HepG2 (cell line): ENCODE data around the gene ETFB. TPM values are rescaled to one million over a fixed set of nuclear protein-coding genes. Genes with fewer than 3 reads are reported as not detected.

Experiments
- ATAC-seq: fragments of 200-7000 bp; cut with Tn5 transposase; 3 replicates; pipeline ENCODE4 v1.9.1; 2020; ENCODE audit warnings: mild to moderate bottlenecking, moderate library complexity
- BruUV-seq: library from RNA; stranded (reverse); fragments of 400-500 nt; replicated peaks from 2 replicates; lab custom pipeline; 2021; lab: Mats Ljungman, UMichigan
- CTCF ChIA-PET: fragments of 300-600 bp; formaldehyde crosslinking; extraction: SDS; loops from one replicate; lab custom pipeline; 2021; ENCODE audit warnings: low total read pairs, inconsistent platforms, low intra/inter-chr PET ratio; lab: Yijun Ruan, JAX
- POLR2A ChIA-PET: fragments of 350-600 bp; sonication (Branson Sonifier 250); formaldehyde crosslinking; loops from one replicate; lab custom pipeline; 2020; ENCODE audit warnings: antibody characterized with exemption, inconsistent platforms; lab: Yijun Ruan, JAX
- DNase-seq: peaks from one replicate; pipeline ENCODE4 v3.0.0-alpha.2; 2015; ENCODE audit warnings: low spot score
- FAIRE-seq: peaks from 3 replicates; lab custom pipeline; 2011; peaks lifted over from hg19 to GRCh38; lab: Jason Lieb, UNC
- H2AFZ ChIP-seq: one replicate; pipeline ENCODE4 v1.6.1; 2011; ENCODE audit warnings: low read length, inconsistent platforms
- H3K27ac ChIP-seq: fragments of 300-600 bp; 3 replicates; pipeline ENCODE4 v1.8.0; 2011; ENCODE audit warnings: mixed run types, mild to moderate bottlenecking, mixed read lengths, low read length, inconsistent platforms; ENCODE audit not compliant: insufficient read depth; ENCODE audit errors: extremely low read length
- H3K27me3 ChIP-seq, 2 experiments: fragments of 200-600 bp in 1 of 2; 2 replicates in 1 of 2; 3 replicates in 1 of 2; pipeline versions ENCODE4 v1.6.0 to v1.8.0; 2011; ENCODE audit warnings: low read length in 2 of 2, mild to moderate bottlenecking in 2 of 2, moderate library complexity in 2 of 2, inconsistent platforms in 1 of 2; ENCODE audit not compliant: insufficient read depth in 2 of 2, control insufficient read depth in 1 of 2
- H3K36me3 ChIP-seq, 2 experiments: fragments of 200-600 bp in 1 of 2; replicated peaks in 1 of 2; 2 replicates in 1 of 2; 3 replicates in 1 of 2; pipeline versions ENCODE4 v1.5.1 to v1.8.0; 2011; ENCODE audit warnings: low read length in 2 of 2, inconsistent platforms in 1 of 2; ENCODE audit not compliant: insufficient read depth in 2 of 2, control insufficient read depth in 1 of 2
- H3K4me1 ChIP-seq: 2 replicates; pipeline ENCODE4 v1.5.1; 2012; ENCODE audit warnings: low read length, inconsistent platforms; ENCODE audit not compliant: insufficient read depth
- H3K4me2 ChIP-seq: 2 replicates; pipeline ENCODE4 v1.6.0; 2011; ENCODE audit warnings: low read depth, low read length, inconsistent platforms
- H3K4me3 ChIP-seq, 3 experiments: fragments of 200-600 bp in 1 of 3; sonication (generic), shearing (Covaris generic) in 1 of 3; replicated peaks in 1 of 3; 2 replicates each; pipeline ENCODE4 v1.5.1; 2011 to 2016; ENCODE audit warnings: low read length in 3 of 3, inconsistent platforms in 2 of 3, low read depth in 2 of 3, mild to moderate bottlenecking in 2 of 3, control low read depth in 1 of 3, mixed read lengths in 1 of 3; ENCODE audit not compliant: insufficient read depth in 1 of 3
- H3K79me2 ChIP-seq: one replicate; pipeline ENCODE4 v1.6.1; 2011; ENCODE audit warnings: low read length, inconsistent platforms; ENCODE audit not compliant: insufficient read depth
- H3K9ac ChIP-seq: 2 replicates; pipeline ENCODE4 v1.6.0; 2011; ENCODE audit warnings: mild to moderate bottlenecking, low read depth, low read length, inconsistent platforms; ENCODE audit not compliant: insufficient read depth
- H3K9me3 ChIP-seq: 2 replicates; pipeline ENCODE4 v1.5.1; 2012; ENCODE audit warnings: mild to moderate bottlenecking, low read length
- H4K20me1 ChIP-seq: 2 replicates; pipeline ENCODE4 v1.6.0; 2011; ENCODE audit warnings: inconsistent platforms, mild to moderate bottlenecking, low read length, moderate library complexity; ENCODE audit not compliant: insufficient read depth
- IKZF4 ChIP-seq: sonication (generic); formaldehyde crosslinking; IDR thresholded peaks from 2 replicates; pipeline ENCODE4 v1.5.1; 2020; ENCODE audit warnings: borderline replicate concordance, mild to moderate bottlenecking, low read depth, missing genetic modification reagents; ENCODE audit errors: not compliant biosample characterization
- ISL2 ChIP-seq: sonication (generic); formaldehyde crosslinking; IDR thresholded peaks from 2 replicates; pipeline ENCODE4 v1.5.0; 2020; ENCODE audit warnings: missing genetic modification reagents
- KDM1A ChIP-seq: IDR thresholded peaks from 2 replicates; pipeline ENCODE4 v1.6.1; 2016; ENCODE audit warnings: missing compliant biosample characterization
- KLF11 ChIP-seq: IDR thresholded peaks from 2 replicates; pipeline ENCODE4 v1.6.1; 2016; ENCODE audit warnings: missing compliant biosample characterization
- MYNN ChIP-seq: sonication (generic); formaldehyde crosslinking; IDR thresholded peaks from 2 replicates; pipeline ENCODE4 v1.4.0; 2020; ENCODE audit warnings: mild to moderate bottlenecking, low read depth, missing genetic modification reagents
- MYPOP ChIP-seq: sonication (generic); formaldehyde crosslinking; IDR thresholded peaks from 2 replicates; pipeline ENCODE4 v1.8.1; 2023; ENCODE audit warnings: mild to moderate bottlenecking, moderate library complexity, missing genetic modification reagents
- NCOR1 ChIP-seq: fragments of 200-600 bp; sonication (generic); IDR thresholded peaks from 2 replicates; pipeline ENCODE4 v1.7.0; 2017; ENCODE audit warnings: antibody characterized with exemption, low read length, borderline replicate concordance
- RARA ChIP-seq: IDR thresholded peaks from 2 replicates; pipeline ENCODE4 v1.6.1; 2016; ENCODE audit warnings: missing genetic modification reagents, missing compliant biosample characterization
- SRF ChIP-seq: IDR thresholded peaks from 2 replicates; pipeline ENCODE4 v1.6.1; 2011; ENCODE audit warnings: mild to moderate bottlenecking, low read depth, low read length, moderate library complexity
- TBX3 ChIP-seq: fragments of 450-650 bp; IDR thresholded peaks from 2 replicates; pipeline ENCODE4 v1.6.1; 2017; ENCODE audit warnings: antibody characterized with exemption, mild to moderate bottlenecking, inconsistent platforms, borderline replicate concordance
- THAP8 ChIP-seq: sonication (generic); formaldehyde crosslinking; IDR thresholded peaks from 2 replicates; pipeline ENCODE4 v1.5.1; 2020; ENCODE audit warnings: missing genetic modification reagents, mild to moderate bottlenecking, borderline replicate concordance
- U2AF1 ChIP-seq: fragments of 200-400 bp; formaldehyde crosslinking; optimal IDR thresholded peaks from 2 replicates; pipeline ENCODE3; 2017; ENCODE audit warnings: mild to moderate bottlenecking, low read depth, low read length
- U2AF2 ChIP-seq: fragments of 200-400 bp; formaldehyde crosslinking; IDR thresholded peaks from 2 replicates; pipeline ENCODE4 v1.6.1; 2017; ENCODE audit warnings: low read depth, mild to moderate bottlenecking, low read length
- ZBTB46 ChIP-seq: sonication (generic); formaldehyde crosslinking; IDR thresholded peaks from 2 replicates; pipeline ENCODE4 v1.4.0; 2020; ENCODE audit warnings: mild to moderate bottlenecking, missing genetic modification reagents, borderline replicate concordance
- ZFYVE20 ChIP-seq: sonication (generic); formaldehyde crosslinking; IDR thresholded peaks from 2 replicates; pipeline ENCODE4 v1.8.0; 2023; ENCODE audit warnings: low read depth, mild to moderate bottlenecking, moderate library complexity, missing genetic modification reagents, borderline replicate concordance
- ZNF256 ChIP-seq: sonication (generic); formaldehyde crosslinking; conservative IDR thresholded peaks from 2 replicates; pipeline ENCODE4 v1.4.0; 2020; ENCODE audit warnings: missing genetic modification reagents
- ZNF335 ChIP-seq: sonication (generic); formaldehyde crosslinking; IDR thresholded peaks from 2 replicates; pipeline ENCODE4 v1.4.0; 2020; ENCODE audit warnings: missing genetic modification reagents
- ZNF496 ChIP-seq: sonication (generic); formaldehyde crosslinking; IDR thresholded peaks from 2 replicates; pipeline ENCODE4 v1.8.1; 2023; ENCODE audit warnings: mild to moderate bottlenecking, moderate library complexity, missing genetic modification reagents; ENCODE audit not compliant: insufficient replicate concordance
- ZNF589 ChIP-seq: sonication (generic); formaldehyde crosslinking; conservative IDR thresholded peaks from 2 replicates; pipeline ENCODE4 v1.8.0; 2022; ENCODE audit warnings: mild to moderate bottlenecking, moderate library complexity, missing genetic modification reagents
- WGBS: methylation state at CpG from one replicate; pipeline ENCODE4 v1.1.6; 2017; ENCODE audit warnings: low lambda C conversion rate; 5-methylcytosine and 5-hydroxymethylcytosine counted together
- in situ Hi-C: cut with HindIII; loops from 2 replicates; pipeline ENCODE4 v1.10.0; 2017; ENCODE audit warnings: low pct_unique_long_range_greater_than_20kb; ENCODE audit not compliant: extremely low pct_ligation_motif_present
- intact Hi-C: fragments of 100-400 bp; cut with micrococcal nuclease; formaldehyde crosslinking; loops from one replicate; pipeline ENCODE4 v1.10.0; 2022; ENCODE audit not compliant: unreplicated experiment
- polyA plus RNA-seq, 8 experiments: library from polyadenylated mRNA; depleted of rRNA in 3 of 8; stranded (reverse) in 7 of 8; unstranded in 1 of 8; fragments of >200 nt; fragmentation: Illumina TruSeq in 4 of 8; extraction: Trizol in 4 of 8; gene quantifications; 2 replicates each; pipeline versions ENCODE4 v1.2.1 to v1.2.3, GENCODE V29; 2011 to 2016; ENCODE audit warnings: low read depth in 4 of 8, missing spikeins in 1 of 8, mixed read lengths in 1 of 8; ENCODE audit not compliant: insufficient read depth in 1 of 8
- total RNA-seq, 5 experiments: library from RNA; depleted of rRNA; stranded (reverse); fragments of >200 nt; fragmentation: Illumina TruSeq; extraction: Trizol; gene quantifications; 2 replicates each; pipeline ENCODE4 v1.2.3, GENCODE V29; 2016; ENCODE audit warnings: low read depth in 1 of 5

The ETFB gene
- total and polyA plus RNA-seq, 2 of the 13 experiments (the other 11 are each of a cell fraction or from before 2014, with no cell fraction given): 678 to 1,314 TPM

- peaks cover 40% of the 10 kb centered on the region for H3K79me2 ChIP-seq
- no peak; the same call in 1 of the 2 replicates for TF ChIP-seq KLF11 (CRISPR knock-in tag)
- no peak for TF ChIP-seq KDM1A (CRISPR knock-in tag)
- no peak for TF ChIP-seq SRF
- peak; percentile 34; the same call in 1 of the 2 replicates for TF ChIP-seq MYPOP (CRISPR knock-in tag)
- TF ChIP-seq ZFYVE20: 0 out of 2 replicates have a peak, but pooled peaks have one; percentile 26
- TF ChIP-seq U2AF1: peak; percentile 84
- TF ChIP-seq NCOR1: no peak; the same call in 1 of the 2 replicates
- no peak for TF ChIP-seq ZNF496 (CRISPR knock-in tag)
- TF ChIP-seq U2AF2: no peak
- TF ChIP-seq ZNF589: no peak
- TF ChIP-seq MYNN (CRISPR knock-in tag): no peak
- TF ChIP-seq ZNF335 (CRISPR knock-in tag): no peak; the same call in 1 of the 2 replicates
- TF ChIP-seq RARA (CRISPR knock-in tag): peak; percentile 46
- no peak for TF ChIP-seq ZBTB46 (CRISPR knock-in tag)
- no peak; the same call in 1 of the 2 replicates for TF ChIP-seq THAP8 (CRISPR knock-in tag)
- peak; percentile 19 for TF ChIP-seq IKZF4 (CRISPR knock-in tag)
- TF ChIP-seq ISL2 (CRISPR knock-in tag): peak; percentile 32; the same call in 1 of the 2 replicates
- TF ChIP-seq TBX3: no peak
- TF ChIP-seq ZNF256: no peak
Observed at GRCh38 chr19:51366389-51367254, 434 bp upstream of the ETFB start.

More at GRCh38 chr19:51366389-51367254, 434 bp upstream of the ETFB start:
- H2AFZ ChIP-seq: no peak overlapping the region
- H3K27ac ChIP-seq: peak overlapping the region; percentile 100
- peaks cover 0 to 7% of the 10 kb centered on the region in 2 experiments; a peak in 2 of 5 replicates for H3K27me3 ChIP-seq
- H4K20me1 ChIP-seq: no peaks in the 10 kb centered on the region
- H3K36me3 ChIP-seq: no peaks in the 10 kb centered on the region
- WGBS: 1% methylated on average over 38 of the region's 54 CpGs
- ChIA-PET POLR2A (interaction anchor here (0.6 to 7.8 kb wide), 18 partner anchors 9 to 855 kb away, joined by 3 to 309 read pairs (median 27); partner anchors contain the start of genes C19orf84, LIM2 and VSIG10L), CTCF (interaction anchor here (0.6 kb wide), 1 partner anchor 28 kb away, joined by 3 read pairs; no protein-coding TSS in a partner anchor)
- BruUV-seq: no TSS peak
- peak overlapping the region; percentile 100 for H3K9ac ChIP-seq
- H3K4me1 ChIP-seq: peaks cover 50% of the 10 kb centered on the region
- H3K4me2 ChIP-seq: peak overlapping the region; percentile 93
- FAIRE-seq (peak; percentile 89), DNase-seq (peak; percentile 98), ATAC-seq (peak; percentile 58)
- in situ Hi-C loops (no loop called here), intact Hi-C loops (loop anchor here (1.0 kb wide), 2 partner anchors 12 to 41 kb away; no protein-coding TSS in a partner anchor)
- peak overlapping the region; percentile 80 to 94 (median 94) for H3K4me3 ChIP-seq
- no peaks in the 10 kb centered on the region for H3K9me3 ChIP-seq
